Heart left ventricle (tissue), 16 donors: ENCODE measurements around the gene CD86. TPM values are rescaled to one million over a fixed set of nuclear protein-coding genes. Genes with fewer than 3 reads are reported as not detected.

ENCODE experiments used
- ATAC-seq, 4 donors: fragments of 200-7000 bp; cut with Tn5 transposase; one replicate each; pipeline ENCODE4 v1.9.1; 2020 to 2022; ENCODE audit warnings: moderate library complexity in 4 of 4, mild to moderate bottlenecking in 3 of 4, moderate number of reproducible peaks in 1 of 4
- DNase-seq, 5 donors: peaks; one replicate each; pipeline ENCODE4 v3.0.0-alpha.2; 2020
- H3K27ac ChIP-seq, 12 donors: fragments of 200-600 bp; sonication (generic) in 4 of 12; one replicate each; pipeline versions ENCODE4 v1.5.0 to v1.8.0; 2016 to 2022; ENCODE audit warnings: mild to moderate bottlenecking in 2 of 12
- H3K27me3 ChIP-seq, 9 donors: fragments of 200-600 bp; sonication (generic) in 2 of 9; one replicate each; pipeline versions ENCODE4 v1.5.1 to v1.8.0; 2016 to 2022; ENCODE audit warnings: mild to moderate bottlenecking in 3 of 9
- H3K36me3 ChIP-seq, 9 donors: fragments of 200-600 bp; sonication (generic) in 2 of 9; one replicate each; pipeline versions ENCODE4 v1.5.0 to v1.8.0; 2018 to 2022; ENCODE audit warnings: mild to moderate bottlenecking in 2 of 9
- H3K4me1 ChIP-seq, 12 donors: fragments of 200-600 bp; sonication (generic) in 4 of 12; one replicate each; pipeline versions ENCODE4 v1.5.0 to v1.8.0; 2016 to 2022; ENCODE audit warnings: mild to moderate bottlenecking in 3 of 12
- H3K4me3 ChIP-seq, 12 donors: fragments of 200-600 bp; sonication (generic) in 4 of 12; one replicate each; pipeline versions ENCODE4 v1.5.0 to v1.8.0; 2017 to 2022; ENCODE audit warnings: mild to moderate bottlenecking in 9 of 12, moderate library complexity in 4 of 12
- H3K9me3 ChIP-seq, 12 donors: fragments of 200-600 bp; sonication (generic) in 4 of 12; one replicate each; pipeline versions ENCODE4 v1.5.0 to v1.8.0; 2016 to 2022; ENCODE audit warnings: mild to moderate bottlenecking in 1 of 12
- POLR2A ChIP-seq, 2 donors: fragments of 450-650 bp; IDR thresholded peaks; one replicate each; pipeline ENCODE4 v1.6.1; 2017; ENCODE audit warnings: antibody characterized with exemption in 2 of 2, mild to moderate bottlenecking in 2 of 2, moderate library complexity in 2 of 2
- WGBS, 4 donors: extraction: QIAGEN DNeasy Blood & Tissue Kit in 2 of 4; methylation state at CpG; one replicate each; pipeline versions ENCODE4 v1.1.5 to v1.1.7; 2013 to 2018; 5-methylcytosine and 5-hydroxymethylcytosine counted together
- intact Hi-C, 10 donors: fragments of 100-400 bp; cut with DNase I; formaldehyde crosslinking; loops; one replicate each; pipeline versions ENCODE4 v1.11.1 to v1.14.2; 2022
- polyA plus RNA-seq, 2 donors: library from polyadenylated mRNA; stranded (reverse); fragments of 200-250 nt; gene quantifications; one replicate each; pipeline ENCODE4 v1.2.3, GENCODE V29; 2013
- total RNA-seq, 9 donors: library from RNA; depleted of rRNA in 2 of 9; stranded (reverse); fragments of >200 nt in 2 of 9; fragmentation: NEBNext Ultra II Directional in 3 of 9; extraction: Animal tissue kit (Norgen Biotek cat#: 25700) in 3 of 9; gene quantifications; one replicate each; pipeline versions ENCODE4 v1.1.0 to v1.2.4, GENCODE V29; 2016 to 2023
- TF ChIP-seq, protein P1 (sequence below), 12 donors: fragments of 200-600 bp; sonication (generic) in 4 of 12; IDR thresholded peaks; one replicate each; pipeline versions ENCODE4 v1.5.0 to v1.8.0; 2018 to 2022; ENCODE audit warnings: antibody characterized with exemption in 12 of 12, mild to moderate bottlenecking in 5 of 12
- donor health status: ischemic (EF 13 %, LVEDD 7.1; RV severe dilation, severe dysfunction).
- donor health status: healthy with polysubstance abuse.
- donor health status: DM: no; HTN: yes; CAD: no.
- donor health status: DM: no; HTN: no; CAD: no.
- donor health status: ischemic (EF 25% LVEDD 6.9; RV normal size, moderate dysfunction).
- donor health status: ischemic (EF 25% LVEDD 5.7; RV mildly dilated, moderate dysfunction).
- donor health status: healthy.
- donor health status: DM: yes; HTN: yes; CAD: no.
- donor health status: ischemic (EF 35%, LVEDD 5.7; RV mildly dilated, moderate dysfunction).
- donor health status: nonischemic (EF 11% LVEDD 7.7; RV severe dilation, severe dysfunction).
- donor health status: DM: yes; HTN: yes; CAD: no.
- donor health status: PGD.
- donor health status: ischemic (EF 29% LVEDD 5.4; RV normal size, mild dysfunction).
- donor health status: nonischemic (EF 23%, LVEDD 6.1; RV moderate dilation, normal function).

CD86 gene
- total and polyA plus RNA-seq, 11 donors = 0.38 to 30.0 (median 1.6) TPM

DNA sequence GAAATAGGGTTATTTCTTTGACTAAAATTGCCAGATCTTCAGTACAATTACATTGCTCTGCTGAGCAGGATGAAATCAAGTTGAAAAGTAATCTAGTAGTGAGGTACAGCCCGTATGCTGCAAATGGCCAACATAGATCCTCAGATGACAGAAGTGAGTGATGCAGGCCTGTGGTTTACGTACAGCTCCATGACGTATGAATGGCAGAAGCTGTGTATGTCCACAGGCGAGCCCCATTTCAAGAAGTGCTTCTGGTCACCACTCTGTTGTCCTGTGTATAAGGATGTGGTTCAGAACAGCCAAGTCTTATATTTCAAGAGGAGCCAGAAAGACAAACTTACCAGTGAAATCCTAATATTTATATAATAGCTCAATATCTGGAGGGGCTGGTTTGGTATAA lies 9.2 kb downstream of the CD86 start:
- intact Hi-C loops = no loop called here
- H3K9me3 ChIP-seq = no peaks in the 10 kb centered on the region
- TF ChIP-seq POLR2A (IDR thresholded peaks at IDR 0.05) = no peak
- TF ChIP-seq, protein P1, sequence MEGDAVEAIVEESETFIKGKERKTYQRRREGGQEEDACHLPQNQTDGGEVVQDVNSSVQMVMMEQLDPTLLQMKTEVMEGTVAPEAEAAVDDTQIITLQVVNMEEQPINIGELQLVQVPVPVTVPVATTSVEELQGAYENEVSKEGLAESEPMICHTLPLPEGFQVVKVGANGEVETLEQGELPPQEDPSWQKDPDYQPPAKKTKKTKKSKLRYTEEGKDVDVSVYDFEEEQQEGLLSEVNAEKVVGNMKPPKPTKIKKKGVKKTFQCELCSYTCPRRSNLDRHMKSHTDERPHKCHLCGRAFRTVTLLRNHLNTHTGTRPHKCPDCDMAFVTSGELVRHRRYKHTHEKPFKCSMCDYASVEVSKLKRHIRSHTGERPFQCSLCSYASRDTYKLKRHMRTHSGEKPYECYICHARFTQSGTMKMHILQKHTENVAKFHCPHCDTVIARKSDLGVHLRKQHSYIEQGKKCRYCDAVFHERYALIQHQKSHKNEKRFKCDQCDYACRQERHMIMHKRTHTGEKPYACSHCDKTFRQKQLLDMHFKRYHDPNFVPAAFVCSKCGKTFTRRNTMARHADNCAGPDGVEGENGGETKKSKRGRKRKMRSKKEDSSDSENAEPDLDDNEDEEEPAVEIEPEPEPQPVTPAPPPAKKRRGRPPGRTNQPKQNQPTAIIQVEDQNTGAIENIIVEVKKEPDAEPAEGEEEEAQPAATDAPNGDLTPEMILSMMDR (IDR thresholded peaks at IDR 0.05) = no peak
- peak in 1 of 4 donors; percentile 36 for ATAC-seq
- WGBS, 4 donors = 86 to 88% (median 86%) methylated on average over 4 of the region's 4 CpGs
- H3K4me1 ChIP-seq = peaks cover 0 to 46% (median 0%) of the 10 kb centered on the region in 12 donors
- no peak overlapping the region for H3K4me3 ChIP-seq
- H3K27ac ChIP-seq = peak overlapping the region in 1 of 12 donors; percentile 10
- H3K36me3 ChIP-seq = no peaks in the 10 kb centered on the region
- H3K27me3 ChIP-seq = no peaks in the 10 kb centered on the region
- DNase-seq = no peak

DNA sequence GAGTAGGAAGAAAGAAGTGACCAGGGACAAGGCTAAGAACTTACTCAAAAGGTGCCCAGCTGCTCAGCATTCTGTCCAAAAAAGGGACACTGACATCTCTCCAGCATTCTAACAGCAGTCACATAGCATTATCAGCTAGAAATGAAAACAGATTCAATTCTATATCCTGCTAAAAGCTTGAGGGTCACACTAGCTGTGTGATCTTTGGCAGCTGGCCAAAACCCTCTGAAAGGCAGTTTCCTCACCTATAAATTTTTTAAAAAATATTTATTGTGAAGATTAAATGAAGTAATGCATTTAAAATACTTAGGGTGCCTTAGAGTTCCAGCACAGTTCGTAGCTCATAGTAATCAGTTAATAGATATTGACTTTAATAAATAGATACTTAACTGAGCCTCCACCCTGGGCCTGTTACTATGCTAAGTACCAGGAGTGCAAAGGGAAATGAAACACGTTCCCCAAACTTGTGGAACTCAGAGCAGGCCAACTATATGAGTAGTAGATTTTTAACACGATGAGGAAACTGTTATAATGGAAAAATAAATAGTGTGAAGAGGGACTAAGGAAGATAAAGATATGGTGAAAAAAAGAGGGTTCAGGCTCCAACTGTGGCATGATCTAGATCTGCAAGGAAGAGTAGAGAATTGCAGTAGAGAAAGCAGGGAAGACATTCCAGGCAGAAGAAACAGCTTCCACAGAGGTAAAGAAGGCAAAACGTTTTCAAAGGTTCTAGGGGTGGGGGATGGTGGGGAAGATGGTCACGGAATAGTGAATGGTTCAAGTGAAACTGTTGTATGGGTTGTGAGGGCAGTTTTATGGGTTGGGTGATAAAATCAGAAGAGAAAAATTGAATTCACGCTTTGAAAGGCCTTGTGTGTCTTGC lies 11.4 kb downstream of the CD86 start:
- H3K4me1 ChIP-seq = peaks cover 0 to 40% (median 0%) of the 10 kb centered on the region in 12 donors
- no peaks in the 10 kb centered on the region for H3K27me3 ChIP-seq
- no peaks in the 10 kb centered on the region for H3K36me3 ChIP-seq
- DNase-seq (no peak), ATAC-seq (no peak)
- H3K4me3 ChIP-seq = peak overlapping the region in 1 of 12 donors; percentile 16
- TF ChIP-seq, protein P1 (IDR thresholded peaks at IDR 0.05) = no peak
- no peak for TF ChIP-seq POLR2A (IDR thresholded peaks at IDR 0.05)
- peak overlapping the region in 1 of 12 donors; percentile 83 for H3K27ac ChIP-seq
- intact Hi-C loops = no loop called here
- H3K9me3 ChIP-seq = no peaks in the 10 kb centered on the region
- 50 to 58% (median 51%) methylated on average over 6 of the region's 6 CpGs for WGBS, 4 donors

DNA sequence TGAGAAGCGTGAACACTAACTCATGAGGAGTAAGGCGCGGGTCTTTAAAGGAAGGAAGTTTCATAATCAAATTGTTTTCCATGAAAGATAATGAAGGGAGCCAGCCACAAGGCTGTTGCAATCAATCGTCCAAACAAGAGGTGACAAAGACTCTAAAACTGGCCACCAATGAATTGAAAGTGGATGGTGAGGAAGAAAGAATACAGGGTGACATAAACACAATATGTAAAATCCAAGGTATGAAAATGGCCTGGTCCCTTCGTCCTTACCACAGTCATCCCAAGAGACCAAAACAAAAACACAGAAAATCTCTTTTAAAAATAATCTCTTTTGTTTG lies 12.0 kb downstream of the CD86 start:
- intact Hi-C loops = no loop called here
- Histone ChIP-seq H3K36me3 (no peaks in the 10 kb centered on the region), H3K27me3 (no peaks in the 10 kb centered on the region), H3K27ac (peak overlapping the region in 1 of 12 donors; percentile 83), H3K4me1 (peaks cover 0 to 40% (median 0%) of the 10 kb centered on the region in 12 donors), H3K4me3 (peak overlapping the region in 1 of 12 donors; percentile 16), H3K9me3 (no peaks in the 10 kb centered on the region)
- WGBS, 4 donors = 48 to 63% (median 56%) methylated on average over 5 of the region's 5 CpGs
- no peak for TF ChIP-seq POLR2A (IDR thresholded peaks at IDR 0.05)
- TF ChIP-seq, protein P1 (IDR thresholded peaks at IDR 0.05) = no peak
- DNase-seq (no peak), ATAC-seq (no peak)

DNA sequence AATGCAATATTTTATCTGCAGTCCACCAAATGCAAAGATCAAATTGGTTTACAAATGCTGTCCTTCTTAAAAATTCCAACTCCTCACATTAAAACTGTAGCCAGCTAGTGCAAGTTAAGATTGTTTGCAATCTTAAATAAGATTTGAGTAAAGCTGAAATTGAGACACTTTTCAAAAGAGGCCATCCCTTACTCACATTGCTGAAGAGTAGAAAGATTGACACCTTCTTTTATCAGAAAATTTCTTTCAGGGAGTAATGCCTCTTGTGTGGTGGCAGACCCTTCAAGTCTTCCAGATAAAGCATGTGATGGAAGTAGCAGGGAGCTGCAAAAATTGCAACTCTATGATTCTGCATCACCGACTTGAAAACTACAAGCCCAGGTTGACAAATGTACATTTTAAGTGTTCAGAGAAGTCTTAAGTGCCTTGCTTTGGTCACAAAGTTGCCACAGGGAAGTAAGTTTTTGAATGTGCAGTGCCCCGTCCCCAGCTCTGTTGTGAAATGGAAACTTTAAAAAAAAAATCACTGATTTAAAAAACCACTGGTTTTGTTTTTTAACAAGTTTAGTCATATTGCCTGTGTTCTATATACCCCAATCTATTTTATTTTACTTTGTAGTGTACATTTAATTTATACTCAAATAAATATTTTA lies 12.6 kb downstream of the CD86 start:
- 62 to 76% (median 72%) methylated on average over 2 of the region's 2 CpGs for WGBS, 4 donors
- H3K27ac ChIP-seq = peak overlapping the region in 1 of 12 donors; percentile 83
- intact Hi-C loops = no loop called here

More for the DNA sequence above, 12.6 kb downstream of the CD86 start:
- peaks cover 0 to 40% (median 0%) of the 10 kb centered on the region in 12 donors for H3K4me1 ChIP-seq
- DNase-seq (no peak), ATAC-seq (no peak)
- no peaks in the 10 kb centered on the region for H3K36me3 ChIP-seq
- TF ChIP-seq, protein P1 (IDR thresholded peaks at IDR 0.05) = no peak
- TF ChIP-seq POLR2A (IDR thresholded peaks at IDR 0.05) = no peak
- peak overlapping the region in 1 of 12 donors; percentile 16 for H3K4me3 ChIP-seq
- no peaks in the 10 kb centered on the region for H3K27me3 ChIP-seq
- H3K9me3 ChIP-seq = no peaks in the 10 kb centered on the region
